Prostate gland (tissue), 2 donors: ENCODE data around the gene FXR2.

Source experiments
- POLR2AphosphoS5 ChIP-seq: sonication (generic); formaldehyde crosslinking; IDR thresholded peaks from one replicate; pipeline ENCODE4 v1.6.1; 2017; ENCODE audit warnings: antibody characterized with exemption
- TF ChIP-seq, protein P1 (sequence below), 4 experiments: fragments of 200-600 bp in 2 of 4; fragments of 450-650 bp in 2 of 4; sonication (generic) in 2 of 4; IDR thresholded peaks; 1 replicate in 3 of 4; 2 replicates in 1 of 4; pipeline ENCODE4 v1.5.1; 2016 to 2019; ENCODE audit warnings: antibody characterized with exemption in 4 of 4, mild to moderate bottlenecking in 2 of 4, moderate library complexity in 2 of 4

GRCh38 chr17:7655541-7655840 lies 40.8 kb upstream of the FXR2 start:
- TF ChIP-seq, protein P1, sequence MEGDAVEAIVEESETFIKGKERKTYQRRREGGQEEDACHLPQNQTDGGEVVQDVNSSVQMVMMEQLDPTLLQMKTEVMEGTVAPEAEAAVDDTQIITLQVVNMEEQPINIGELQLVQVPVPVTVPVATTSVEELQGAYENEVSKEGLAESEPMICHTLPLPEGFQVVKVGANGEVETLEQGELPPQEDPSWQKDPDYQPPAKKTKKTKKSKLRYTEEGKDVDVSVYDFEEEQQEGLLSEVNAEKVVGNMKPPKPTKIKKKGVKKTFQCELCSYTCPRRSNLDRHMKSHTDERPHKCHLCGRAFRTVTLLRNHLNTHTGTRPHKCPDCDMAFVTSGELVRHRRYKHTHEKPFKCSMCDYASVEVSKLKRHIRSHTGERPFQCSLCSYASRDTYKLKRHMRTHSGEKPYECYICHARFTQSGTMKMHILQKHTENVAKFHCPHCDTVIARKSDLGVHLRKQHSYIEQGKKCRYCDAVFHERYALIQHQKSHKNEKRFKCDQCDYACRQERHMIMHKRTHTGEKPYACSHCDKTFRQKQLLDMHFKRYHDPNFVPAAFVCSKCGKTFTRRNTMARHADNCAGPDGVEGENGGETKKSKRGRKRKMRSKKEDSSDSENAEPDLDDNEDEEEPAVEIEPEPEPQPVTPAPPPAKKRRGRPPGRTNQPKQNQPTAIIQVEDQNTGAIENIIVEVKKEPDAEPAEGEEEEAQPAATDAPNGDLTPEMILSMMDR (IDR thresholded peaks at IDR 0.05): no peak
- no peak for TF ChIP-seq POLR2AphosphoS5
